Stimulated activated CD8-positive, alpha-beta memory T cell treated with anti-CD3 and anti-CD28 coated beads, Interleukin-4, amount 100 ng/mL, for 1 hour (primary cell): ENCODE data around the gene UXT.

Source experiments
- DNase-seq, 2 donors: peaks; one replicate each; pipeline ENCODE4 v3.0.0-alpha.2; 2020; ENCODE audit warnings: low read depth in 2 of 2, low spot score in 1 of 2

The UXT gene

DNA sequence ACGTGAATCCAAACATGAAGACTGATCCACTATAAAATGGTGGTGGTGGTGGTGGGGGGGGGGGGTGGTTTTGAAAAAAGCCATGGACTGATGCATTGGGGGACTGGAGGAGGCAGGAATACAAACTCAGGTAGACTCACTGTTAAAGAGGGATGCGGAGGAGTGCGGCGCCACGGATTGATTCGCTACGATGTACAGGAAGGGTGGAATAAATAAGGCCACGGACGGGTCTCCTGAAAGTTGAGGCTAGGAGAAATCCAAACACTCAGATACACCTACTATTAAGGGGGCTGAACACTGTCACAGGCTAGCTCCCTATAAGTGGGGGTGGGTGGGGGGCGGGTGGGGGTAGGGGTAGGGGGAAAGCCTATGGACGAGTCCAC, 9.2 kb downstream of the UXT start:
- no peak for DNase-seq

DNA sequence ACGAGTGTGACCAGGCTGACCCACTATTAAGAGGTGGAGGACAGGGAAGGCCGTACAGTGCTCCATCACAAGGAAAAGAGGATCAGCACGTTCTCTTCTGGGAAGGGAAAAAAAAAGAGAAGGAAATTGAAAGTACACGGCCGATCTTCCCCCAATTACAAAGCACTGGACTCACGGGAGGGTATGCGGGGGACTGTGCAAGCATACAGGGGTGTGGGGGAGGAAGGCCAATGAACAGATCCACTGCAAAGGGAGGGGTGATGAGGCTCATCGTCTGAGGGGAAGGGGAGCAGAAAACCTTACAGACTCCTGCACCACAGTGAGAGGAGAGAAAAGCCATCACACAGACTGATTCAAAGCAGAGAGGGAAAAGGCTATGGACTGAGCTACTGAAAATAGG, 9.7 kb downstream of the UXT start:
- DNase-seq, result no peak

DNA sequence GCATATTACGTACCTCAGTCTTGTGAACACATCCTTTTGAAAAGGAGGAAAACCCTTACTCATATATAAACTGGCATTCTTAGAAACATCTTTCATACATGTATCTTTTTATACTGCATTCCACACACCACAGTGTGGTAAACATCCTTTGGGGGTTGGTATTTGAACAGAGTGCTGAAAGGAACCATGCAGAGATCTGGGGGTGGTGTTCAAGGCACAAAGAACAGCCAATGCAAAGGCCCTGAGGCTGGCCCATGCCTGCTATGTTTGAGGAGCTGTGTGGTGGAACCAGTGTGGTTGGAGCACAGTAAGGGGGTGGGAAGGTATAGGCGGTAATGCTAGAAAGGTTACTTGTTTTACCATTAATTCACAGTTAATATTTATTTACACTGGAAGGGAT, 10.6 kb downstream of the UXT start:
- no peak for DNase-seq

DNA sequence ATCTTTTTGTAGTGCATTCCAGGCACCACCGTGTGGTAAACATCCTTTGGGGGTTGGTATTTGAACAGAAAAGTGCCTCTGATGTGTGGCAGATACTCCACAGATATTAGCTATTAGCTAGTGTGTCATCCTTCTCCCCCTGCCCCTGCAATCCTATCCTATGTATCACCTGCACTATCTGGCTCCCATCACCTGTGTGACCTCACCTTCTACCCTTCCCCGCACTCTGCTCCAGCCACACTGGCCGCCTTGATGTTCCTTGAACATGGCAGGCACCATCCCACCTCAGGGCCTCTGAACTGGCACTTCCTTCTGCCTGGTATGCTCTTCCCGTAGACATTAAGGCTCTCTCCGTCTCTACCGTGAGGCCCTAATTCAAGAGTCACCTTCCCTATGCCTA, 12.3 kb downstream of the UXT start:
- DNase-seq, result no peak

DNA sequence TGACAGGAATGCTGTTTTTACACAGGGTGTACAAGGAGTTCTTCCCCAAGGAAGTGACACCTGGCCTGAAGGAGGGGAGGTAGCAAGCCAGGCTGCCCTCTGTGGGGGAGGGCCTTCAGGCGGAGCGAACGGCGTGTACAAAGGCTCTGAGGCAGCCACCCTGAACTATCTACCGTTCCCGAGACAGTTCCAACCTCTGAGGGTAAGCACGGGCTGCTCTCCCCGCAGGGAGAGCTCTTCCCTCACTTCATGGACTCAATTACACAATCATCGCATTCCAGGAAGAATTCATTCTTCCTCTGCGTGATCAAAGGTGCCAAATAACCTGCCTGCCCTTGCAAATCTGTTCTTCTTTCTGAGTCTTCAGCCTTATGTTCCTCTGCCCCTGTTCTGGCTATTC, 13.4 kb downstream of the UXT start:
- no peak for DNase-seq

DNA sequence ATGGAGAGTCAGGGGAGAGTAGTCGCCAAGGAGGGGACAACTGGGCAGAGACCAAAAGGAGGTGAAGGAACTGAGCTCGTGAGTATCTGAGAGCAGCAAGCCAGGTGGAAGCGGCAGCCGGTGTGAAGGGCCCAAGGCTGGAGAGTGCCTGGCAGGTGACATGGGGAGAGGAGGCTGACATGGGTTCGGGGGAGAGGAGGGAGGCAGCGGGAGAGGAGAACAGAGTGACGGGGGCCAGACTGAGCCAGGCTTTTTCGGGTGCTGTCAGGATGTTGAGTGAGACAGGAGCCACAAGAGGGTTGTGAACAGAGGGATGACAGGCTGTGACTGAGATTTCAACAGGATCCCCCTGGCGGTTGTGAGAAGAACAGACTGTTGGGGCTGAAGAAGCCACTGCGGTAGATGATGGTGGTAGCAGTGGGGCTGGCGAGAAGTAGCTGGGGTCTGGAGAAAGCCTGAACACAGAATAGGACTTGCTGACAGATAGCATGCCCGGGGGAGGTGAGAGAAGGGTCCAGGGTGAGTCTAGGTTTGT, 14.4 kb downstream of the UXT start:
- no peak for DNase-seq

DNA sequence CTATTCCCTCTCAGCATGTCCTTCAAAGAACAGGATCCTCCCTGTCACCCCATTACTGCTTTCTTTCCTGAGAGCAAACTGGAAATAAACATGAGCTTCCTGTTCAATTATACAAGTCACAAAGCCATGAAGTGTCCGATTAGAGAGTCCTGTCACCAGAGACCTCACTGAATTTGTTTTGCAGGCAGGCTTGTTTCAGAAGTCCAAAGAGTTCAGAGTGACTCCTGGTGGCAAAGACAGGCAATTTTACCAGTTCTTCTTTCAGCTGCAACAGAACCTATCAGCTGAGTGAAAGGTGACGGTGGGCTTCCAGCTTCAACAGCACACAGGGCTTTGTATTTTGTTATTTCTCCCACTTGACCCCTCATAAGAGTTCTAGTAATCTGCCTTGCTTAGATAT, 15.1 kb downstream of the UXT start:
- no peak for DNase-seq

DNA sequence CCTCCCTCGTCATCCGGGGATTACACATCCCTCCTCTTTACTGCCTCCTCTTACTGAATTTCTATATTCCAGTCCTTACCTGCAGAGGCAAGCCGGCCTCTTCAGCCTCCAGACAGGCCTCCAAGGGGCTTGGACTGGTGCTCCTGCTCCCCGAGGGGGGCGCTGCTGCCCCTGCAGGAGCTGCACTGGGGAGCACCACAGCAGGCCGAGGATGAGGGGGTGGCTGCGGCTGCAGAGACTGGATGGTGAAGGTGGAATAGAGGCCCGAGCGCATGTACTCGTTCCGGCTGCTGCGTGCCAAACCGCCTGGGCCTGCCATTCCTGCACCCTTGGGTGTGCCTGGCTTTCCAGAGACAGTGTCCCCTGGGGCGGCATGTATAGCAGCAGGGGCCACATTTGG, 20.2 kb downstream of the UXT start:
- no peak for DNase-seq

DNA sequence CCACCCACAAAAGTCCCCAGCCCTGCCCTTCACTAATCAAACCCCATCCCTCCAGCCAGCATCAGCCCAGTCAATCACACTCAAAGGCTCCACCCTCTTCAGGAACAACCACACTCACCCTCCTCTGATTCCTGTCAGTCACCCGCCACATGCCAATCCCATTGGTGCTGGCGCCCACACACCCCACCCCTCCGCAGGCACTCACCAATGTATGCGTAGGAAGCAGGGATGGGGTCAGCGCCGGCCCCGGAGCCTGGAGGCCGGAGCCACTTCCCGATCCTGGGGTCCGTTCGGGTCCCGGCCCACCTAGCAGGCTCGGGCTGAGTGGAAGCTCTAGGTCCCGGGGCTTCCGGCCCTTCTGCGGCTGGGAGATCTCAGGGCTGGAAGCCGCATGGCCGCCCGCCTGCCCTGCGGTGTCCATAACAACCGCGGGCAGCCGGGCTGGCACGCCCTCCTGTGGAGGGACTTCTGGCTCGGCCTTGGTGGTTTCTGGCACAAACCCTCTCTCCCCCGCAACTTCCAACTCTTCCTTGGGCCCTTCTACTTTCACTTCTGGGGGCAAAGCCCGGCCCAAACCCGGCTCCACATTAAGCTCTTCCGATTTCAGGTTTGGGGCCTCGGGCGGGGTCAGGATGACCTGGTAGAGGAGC, 21.3 kb downstream of the UXT start:
- no peak for DNase-seq

DNA sequence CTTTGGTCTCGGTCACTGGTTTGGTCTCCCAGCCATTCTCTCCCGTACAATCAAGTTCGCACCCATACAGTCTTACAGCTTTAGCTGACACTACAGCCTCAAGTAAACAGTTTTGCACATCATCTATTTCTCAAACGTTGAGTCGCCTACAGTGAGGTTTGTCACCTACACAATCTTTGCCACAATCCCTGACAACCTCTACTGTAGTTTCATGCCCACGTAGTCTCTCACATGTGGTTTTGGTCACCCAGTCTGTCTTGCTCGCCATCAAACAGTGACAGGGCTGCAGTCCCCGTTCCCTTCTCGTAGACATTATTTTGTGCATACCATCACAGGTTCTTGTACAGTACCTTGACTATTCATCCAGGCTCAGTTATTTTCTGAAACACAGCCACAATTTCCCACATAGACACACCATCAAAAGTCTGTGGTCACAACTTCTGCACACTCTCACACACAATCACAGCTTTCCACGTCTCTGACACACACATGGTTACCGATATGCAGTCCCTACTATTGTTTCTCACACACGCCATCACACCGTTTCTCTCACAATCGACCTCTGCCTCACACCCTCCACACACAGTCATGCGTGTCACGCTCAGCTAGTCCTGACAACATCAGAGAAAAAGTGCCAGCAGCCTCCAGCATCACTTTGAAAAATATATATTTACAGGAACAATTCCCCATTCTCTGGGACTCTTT, 24.0 kb downstream of the UXT start:
- DNase-seq, result no peak

DNA sequence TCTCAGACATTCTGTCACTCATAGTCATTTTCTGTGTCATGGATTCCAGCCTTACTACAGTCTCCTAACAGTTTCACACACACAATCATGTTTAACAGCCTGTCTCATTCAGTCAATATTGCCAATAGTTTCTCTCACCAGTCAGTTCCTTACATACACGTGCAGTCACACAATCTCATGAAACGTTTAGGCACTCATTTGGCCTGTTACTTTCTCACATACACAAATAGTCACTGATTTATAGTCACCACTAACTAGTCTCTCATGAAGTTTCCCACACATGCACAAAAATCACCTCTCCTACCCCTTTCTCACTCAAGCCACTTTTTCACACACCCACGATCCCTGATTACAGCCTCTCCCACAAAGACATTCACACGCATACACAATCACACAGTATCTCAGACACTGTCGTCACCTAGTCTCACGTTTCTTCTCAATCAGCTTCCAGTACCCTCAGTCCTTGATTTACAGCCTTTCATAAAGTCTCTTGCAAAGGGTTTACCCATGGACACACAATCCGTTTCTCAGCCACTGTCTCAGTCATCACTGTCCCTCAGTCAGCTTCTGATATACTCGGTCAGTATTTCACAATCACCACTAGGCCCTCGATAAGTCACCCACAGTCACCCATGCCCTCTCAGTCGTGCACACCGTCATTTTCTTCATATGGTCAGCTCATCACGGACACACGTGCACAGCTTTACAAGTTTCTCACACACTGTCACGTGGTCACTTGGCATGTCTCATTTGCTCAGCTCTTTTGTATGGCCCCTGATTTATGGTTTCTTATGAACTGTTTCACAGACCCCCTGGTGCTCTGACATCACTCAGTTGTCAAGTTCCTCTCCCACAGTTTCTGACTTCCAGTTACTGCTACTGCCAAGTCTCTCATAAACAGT, 25.0 kb downstream of the UXT start:
- no peak for DNase-seq

DNA sequence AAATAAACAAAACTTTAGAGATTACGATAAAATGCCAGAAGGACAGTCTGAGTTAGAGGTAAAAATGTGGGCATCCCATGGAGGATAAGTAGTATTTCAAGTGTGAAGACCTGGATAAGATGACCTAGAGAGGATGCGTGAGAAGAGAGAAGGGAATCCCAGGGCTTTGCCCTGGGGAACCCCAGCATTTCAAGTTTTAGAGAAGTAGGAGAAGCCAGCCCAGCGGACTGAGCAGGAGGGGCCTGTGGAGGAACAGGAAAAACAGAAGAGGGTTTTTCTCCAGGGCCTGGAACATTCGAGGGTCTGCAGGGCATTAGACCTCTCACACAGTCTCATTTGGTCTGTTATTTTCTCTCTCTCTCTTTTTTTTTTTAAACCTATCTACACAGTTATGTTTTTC, 26.3 kb downstream of the UXT start:
- no peak for DNase-seq

DNA sequence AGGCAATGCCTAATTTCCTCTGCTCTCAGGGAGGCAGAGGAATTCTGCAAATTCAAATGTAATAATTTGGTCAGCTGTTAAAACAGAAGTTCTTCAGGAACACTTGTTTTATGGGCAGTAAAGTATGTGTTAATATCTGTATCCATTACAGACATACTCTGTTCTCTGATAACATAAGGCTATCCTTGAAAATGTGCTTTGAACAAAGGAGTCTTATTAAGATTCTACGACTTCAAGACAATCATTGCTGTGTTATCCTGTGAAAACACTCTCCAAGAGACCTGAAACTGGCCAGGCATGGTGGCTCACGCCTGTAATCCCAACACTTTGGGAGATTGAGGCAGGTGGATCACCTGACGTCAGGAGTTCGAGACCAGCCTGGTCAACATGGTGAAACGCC, 27.3 kb downstream of the UXT start:
- no peak for DNase-seq

DNA sequence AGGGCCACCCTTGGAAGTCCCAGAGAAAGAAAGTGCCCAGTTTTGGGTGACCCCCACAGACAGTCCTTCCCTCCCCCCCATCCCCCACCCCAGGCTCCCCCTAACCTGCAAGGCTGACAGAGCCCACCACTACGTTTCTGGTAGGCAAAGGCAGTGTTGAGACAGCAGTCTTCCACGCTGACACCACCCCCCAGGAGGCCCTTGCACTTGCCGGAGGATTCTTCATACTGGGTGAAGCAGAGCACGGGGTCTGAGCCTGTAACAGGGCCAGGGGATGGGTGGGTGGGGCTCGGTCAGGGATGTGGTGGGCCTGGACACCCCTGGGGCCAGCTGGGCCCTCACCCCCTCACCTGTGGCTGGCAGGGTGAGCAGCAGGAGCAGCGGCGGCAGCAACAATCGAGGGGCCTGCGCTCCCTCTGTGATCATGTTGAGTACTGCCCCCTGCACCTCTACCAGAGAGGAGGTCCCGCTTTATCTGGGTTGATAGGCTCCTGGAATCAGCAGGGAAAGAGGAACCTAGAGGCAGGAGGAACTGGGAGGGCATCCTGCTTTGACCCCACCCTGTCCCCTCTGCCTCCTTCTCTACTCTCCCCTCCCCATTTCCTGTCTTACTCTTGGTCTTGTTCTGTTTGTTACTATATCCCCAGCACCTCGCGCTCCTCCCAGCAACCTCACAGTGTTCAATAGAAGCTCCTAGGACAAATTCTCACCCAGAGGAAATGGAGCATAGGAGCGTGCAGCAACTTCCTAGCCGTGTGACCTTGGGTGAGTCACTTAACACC, 29.4 kb downstream of the UXT start, which contains the start of gene CFP:
CFP (minus strand) TSS at position 512 of the 782 bp plus-strand sequence; CDS start at position 426, 86 bp downstream.
- DNase-seq, result no peak

DNA sequence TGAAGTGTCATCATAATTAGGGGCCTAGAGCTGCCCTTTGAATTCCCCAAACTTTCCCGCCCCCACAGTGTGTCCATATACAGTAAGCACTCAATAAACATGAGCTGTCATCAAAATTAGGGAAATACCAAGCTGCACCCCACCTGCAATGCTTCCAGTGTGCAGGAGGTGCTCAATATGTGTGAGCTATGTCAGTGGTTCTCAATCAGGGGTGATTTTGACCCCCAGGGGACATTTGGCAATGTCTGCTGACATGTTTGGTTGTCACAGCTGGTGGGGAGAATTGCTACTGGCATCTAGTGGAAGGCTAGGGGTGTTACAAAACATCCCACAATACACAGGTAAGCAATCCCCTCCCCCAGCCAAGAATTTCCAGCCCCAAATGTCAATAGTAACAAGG, 30.0 kb downstream of the UXT start:
- no peak for DNase-seq

DNA sequence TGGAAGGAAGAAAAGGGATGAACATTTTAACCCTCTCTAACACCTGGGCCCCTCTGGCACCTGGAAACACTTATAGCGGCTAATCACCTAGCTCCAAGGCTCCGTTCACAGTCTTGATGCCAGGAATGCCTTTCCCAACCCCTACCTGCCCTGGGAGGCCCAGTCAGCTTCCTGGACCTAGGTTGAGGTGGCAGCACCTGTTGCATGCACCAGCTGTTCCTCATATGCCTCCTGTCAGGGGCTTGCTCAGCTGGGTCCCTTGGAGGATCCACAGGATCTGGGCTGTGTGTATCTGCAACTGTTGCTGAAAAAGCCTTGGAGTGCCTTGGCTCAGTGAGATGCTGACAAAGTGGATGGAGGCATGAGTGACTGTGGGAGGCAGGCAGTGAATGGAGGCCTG, 33.6 kb downstream of the UXT start:
- no peak for DNase-seq

DNA sequence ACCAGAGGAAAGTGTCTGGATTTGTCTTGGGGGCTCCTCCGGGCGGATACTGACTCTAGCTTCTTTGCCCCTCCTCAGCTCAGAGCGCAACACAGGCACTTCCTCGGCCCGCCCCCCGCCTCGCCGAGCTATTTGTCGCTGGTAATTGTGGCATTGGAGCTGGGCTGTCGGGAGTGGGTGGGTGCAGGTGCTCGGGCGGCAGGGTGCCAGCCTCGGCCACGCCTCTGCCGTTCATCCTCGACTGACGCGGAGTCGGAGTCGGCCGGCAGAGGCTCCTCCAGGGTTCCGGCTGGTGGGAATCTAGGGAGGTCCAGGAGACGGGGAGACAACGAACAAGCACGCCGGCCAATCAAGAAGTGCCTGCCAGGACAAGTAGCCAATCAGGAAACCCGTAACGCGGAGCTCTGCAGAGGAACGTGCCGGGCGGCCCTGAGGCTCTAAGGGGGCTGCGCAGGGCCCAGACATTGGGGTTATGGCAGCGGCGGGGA, 35.4 kb downstream of the UXT start:
- no peak for DNase-seq

DNA sequence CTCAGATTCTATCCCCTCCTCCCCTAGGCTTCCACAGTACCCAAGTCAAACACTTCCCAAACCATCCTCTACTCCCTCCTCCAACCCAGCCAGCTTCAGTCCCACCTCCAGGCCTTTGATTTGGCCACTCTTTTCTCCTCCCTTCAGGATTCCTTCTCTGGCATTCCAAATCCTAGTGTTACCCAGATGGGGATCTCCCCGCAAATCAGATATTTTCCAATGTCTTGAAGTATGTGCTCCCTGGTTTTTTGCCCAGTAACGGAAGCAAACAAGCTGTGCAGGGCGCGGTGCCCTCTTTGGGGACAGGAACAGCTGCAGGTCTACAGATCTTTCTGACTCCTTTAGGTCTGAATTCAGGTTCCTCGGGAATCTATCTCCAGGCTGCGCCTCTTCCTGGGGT, 37.1 kb downstream of the UXT start:
- DNase-seq, result no peak

DNA sequence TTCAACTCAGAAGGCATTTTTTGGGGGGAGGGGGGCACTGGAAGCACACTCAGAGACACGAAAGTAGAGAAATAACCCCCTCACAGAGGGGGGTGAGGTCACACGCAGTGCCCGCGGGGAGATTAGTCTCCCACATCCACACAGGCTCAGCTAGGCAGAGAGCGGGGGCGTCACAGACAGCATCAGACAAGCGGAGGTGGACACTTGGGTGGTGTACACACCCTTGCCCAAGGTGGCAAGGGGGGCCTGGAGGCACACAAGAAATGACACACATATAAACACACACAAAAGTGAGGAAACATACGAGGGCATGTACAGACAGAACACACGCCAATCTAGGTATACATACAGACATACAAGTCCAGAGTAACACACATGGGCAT, 38.7 kb downstream of the UXT start:
- no peak for DNase-seq

DNA sequence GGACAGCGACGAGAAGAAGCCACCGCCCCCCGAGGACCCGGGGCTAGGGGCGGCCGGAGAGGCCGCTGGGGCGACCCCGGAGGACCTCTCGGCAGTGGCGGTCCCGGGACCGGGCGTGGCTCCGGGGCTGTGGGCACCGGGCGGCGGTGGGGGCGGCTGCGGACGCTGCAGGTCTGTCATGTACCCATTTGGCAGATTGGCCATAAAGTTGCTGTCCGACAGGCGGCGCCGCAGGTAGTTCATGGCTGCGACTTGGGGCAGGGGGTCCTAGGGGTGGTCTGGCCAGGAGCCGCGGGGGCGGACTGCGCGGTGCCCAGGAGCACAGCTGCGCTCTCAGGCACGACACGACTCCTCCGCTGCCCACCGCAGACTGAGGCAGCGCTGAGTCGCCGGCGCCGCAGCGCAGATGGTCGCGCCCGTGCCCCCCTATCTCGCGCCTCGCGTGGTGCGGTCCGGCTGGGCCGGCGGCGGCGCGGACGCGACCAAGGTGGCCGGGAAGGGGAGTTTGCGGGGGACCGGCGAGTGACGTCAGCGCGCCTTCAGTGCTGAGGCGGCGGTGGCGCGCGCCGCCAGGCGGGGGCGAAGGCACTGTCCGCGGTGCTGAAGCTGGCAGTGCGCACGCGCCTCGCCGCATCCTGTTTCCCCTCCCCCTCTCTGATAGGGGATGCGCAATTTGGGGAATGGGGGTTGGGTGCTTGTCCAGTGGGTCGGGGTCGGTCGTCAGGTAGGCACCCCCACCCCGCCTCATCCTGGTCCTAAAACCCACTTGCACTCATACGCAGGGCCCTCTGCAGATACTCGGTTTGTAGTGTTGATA, 39.3 kb downstream of the UXT start, which contains the start of gene SYN1:
SYN1 (minus strand) TSS at position 372 of the 817 bp plus-strand sequence; CDS start at position 243, 129 bp downstream.
- DNase-seq, result peak; percentile 26 to 56
